ENCODE results near the gene CUX1.

DNA sequence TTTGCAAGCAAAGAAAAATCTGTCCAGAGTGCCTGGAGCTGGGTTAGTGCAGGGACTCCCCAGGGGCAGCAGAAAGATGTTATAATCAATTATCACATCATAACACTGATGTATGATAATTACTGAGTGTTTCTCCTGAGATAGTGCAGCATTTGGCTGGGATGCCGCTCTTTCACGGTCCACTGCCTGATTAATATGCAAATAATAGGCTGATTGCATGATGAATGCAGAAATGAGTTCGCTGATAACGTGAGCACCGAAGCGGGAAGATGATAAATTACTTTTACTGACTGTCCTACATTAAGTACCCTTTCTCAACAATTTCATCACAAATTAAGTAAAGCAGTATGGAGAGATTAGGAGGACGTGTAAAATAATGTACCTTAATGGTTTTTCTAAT, 397.8 kb downstream of the CUX1 start:
- TF ChIP-seq, protein P1, sequence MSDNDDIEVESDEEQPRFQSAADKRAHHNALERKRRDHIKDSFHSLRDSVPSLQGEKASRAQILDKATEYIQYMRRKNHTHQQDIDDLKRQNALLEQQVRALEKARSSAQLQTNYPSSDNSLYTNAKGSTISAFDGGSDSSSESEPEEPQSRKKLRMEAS (IDR thresholded peaks at IDR 0.05): no peak
- no peak for TF ChIP-seq TCF12 (IDR thresholded peaks at IDR 0.05; ENCODE audit: low read depth)
- no peak for TF ChIP-seq TAF1 (IDR thresholded peaks at IDR 0.05; ENCODE audit: low read depth)
- TF ChIP-seq TEAD4 (IDR thresholded peaks at IDR 0.05): no peak
- no peak for TF ChIP-seq NFIC (IDR thresholded peaks at IDR 0.05)
- TF ChIP-seq REST (IDR thresholded peaks at IDR 0.05; ENCODE audit: low read depth): no peak
- no peak for TF ChIP-seq CREB1 (IDR thresholded peaks at IDR 0.05; ENCODE audit: low read depth)
- TF ChIP-seq USF1 (IDR thresholded peaks at IDR 0.05): no peak
- no peak for TF ChIP-seq RAD21 (IDR thresholded peaks at IDR 0.05; ENCODE audit: low read depth)
